Stimulated activated CD4-positive, alpha-beta T cell treated with anti-CD3 and anti-CD28 coated beads, Interleukin-2, amount 100 ng/mL, for 4 hours (primary cell): ENCODE measurements around the gene FGF2.
"Not testable (repeated sequence)": the region's sequence is repeated elsewhere in the genome, so short reads cannot be mapped to it uniquely, and the experiment has no call there.

Experiments used
- DNase-seq: peaks from one replicate; pipeline ENCODE4 v3.0.0-alpha.2; 2020; ENCODE audit warnings: low read depth

FGF2 gene

DNA sequence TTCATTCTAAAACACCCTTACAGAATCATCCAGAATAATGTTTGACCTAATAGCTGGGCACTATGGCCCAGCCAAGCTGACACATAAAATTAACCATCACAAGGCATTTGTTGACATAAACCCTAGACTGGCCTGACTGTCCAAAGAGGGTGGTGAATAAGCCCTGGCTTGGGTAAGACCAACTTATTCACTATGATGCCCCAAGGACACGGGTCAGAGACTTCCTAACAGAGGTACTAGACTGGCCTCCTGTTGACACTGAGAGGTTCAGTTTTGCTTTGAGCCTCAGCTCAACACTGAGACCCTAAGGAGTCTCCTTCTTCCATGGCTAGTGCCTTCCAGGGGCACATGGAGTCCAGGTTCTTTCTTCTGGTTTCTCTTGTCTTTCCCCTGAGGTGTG is 21.3 kb downstream of the FGF2 start:
- no peak for DNase-seq

DNA sequence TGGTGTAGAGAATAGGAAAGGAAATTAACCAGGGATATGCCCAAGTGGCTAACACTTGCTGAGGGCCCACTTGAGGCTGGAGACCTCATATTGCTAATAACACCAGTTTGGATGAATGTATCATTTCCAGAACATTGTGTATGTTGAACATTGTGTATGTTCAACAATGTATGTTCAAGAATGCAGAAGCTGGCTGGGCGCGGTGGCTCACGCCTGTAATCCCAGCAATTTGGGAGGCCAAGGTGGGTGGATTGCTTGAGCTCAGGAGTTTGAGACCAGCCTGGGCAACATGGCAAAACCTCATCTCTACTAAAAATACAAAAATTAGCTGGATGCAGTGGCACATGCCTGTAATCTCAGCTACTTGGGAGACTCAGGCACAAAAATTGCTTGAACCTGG is 23.2 kb downstream of the FGF2 start:
- not testable (repeated sequence) for DNase-seq

DNA sequence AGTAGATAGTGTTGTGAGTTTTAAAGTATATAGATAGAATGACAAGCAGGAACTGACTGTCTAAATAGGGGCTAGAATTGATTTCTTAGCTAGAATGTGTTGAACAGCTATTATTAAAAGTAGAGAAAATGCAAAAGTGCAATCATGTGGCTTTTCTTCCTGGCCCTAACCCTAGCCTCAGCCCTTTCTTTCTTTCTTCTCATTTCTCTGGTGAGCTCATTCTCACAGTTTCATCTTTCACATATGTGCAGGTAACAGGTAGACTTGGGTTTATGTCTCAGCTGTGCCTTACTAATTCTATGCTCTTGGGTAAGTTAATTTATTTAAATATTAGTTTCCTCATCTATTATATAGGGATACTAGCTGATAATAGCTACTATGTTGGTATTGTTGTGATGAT is 24.9 kb downstream of the FGF2 start:
- no peak for DNase-seq

DNA sequence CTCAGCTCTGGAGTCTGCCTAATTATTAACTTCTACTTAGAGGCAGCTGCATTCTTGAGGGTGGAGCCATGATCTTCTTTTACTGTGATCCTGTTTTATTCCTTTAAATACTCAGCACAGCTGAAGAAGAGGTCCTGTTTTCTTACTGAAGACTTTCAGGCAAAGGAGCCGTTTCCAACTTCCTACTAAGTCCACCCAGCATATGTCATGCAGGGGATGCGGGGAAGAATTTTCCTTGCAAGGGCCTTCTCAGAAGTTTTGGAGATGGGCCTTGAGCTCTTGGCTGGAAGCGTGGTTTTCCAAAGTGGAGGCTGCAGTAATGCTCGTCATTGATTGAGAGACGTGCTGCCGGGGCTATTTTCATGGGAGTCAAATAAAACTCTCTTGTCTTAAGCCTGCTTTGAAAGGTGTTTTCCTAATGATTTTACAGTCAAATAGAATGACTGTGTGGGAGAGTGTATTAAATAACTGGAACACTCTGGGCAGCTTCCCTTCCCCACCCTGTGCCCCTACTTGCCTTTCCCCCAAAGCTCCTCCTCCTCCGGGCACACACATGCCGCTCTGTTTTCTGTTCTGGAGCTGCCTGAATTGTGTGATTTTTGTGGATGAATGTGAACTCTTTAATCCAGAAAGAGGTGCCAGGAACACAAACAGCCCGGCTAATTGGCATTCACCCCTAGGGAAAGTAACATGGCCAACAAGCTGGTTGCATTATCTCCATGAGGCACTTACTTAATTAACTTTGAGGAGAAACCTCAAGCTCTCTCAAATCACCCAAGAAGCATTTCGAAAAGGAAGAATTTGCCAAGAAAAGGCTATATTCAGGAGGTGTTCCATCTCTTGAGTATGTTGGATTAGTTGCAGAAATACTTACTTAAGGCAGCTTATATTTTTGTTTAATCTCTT is 28.1 kb downstream of the FGF2 start:
- no peak for DNase-seq

DNA sequence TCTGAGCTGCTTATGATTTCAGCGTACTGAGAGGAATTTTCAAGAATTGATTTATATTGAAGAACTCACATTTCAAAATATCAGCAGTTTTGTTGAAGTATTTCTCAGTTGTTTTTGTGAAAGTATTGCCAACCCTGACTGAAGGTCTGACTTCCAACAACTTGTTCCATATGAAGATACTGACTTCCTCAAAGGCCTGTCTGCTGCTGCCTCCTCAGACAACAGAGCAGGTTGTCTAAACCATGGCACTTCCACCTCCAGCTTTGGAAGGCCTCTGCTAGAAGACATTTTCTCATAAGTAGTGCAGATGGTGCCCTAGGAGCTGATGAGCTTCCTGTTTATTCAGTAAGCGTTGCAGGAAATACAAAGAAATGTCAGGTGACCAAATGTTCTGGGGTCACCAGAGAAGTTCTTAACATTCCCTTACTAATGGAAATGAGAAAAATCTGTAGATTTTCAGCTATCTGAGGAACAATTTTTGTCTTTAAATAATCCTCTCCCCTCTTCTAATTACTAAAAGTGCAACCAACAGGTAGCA is 28.8 kb downstream of the FGF2 start:
- no peak for DNase-seq

DNA sequence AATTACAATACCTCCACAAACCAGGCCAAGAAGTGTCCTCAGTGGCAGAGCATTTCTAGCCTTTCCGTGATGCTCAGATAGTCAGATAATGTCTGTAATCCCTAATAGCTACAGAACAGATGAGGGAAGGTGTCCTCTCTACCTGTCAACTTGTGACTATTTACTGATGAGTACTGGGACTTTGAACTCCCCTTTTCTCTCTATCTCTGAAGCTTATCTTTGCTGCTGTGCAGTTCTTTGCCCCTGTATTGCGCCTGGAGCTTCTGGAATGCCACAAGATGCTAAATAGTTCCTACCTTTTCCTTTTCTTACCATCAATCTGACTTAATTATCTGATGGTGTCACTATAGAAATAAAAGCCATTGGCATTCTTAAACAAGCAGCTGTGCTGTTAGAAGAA is 30.5 kb downstream of the FGF2 start:
- no peak for DNase-seq

DNA sequence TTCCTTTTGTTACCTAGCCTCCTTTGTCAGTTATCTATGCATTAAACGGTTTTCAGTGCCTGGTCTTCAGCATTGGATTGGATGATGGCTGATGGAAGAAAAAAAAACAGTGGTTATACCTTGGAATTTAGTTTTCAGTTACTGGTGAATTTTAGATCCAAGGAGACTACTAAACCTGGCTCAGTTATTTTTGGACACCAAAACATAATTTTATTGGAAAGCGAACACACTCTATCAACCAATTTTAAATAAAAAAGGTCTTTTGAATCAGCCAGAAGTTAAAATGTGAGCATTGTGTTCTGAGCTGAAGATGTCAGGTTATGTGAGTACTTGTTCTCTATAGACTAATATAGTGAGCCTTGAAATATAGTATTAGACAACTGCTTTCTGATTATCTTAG is 32.1 kb downstream of the FGF2 start:
- DNase-seq: no peak

DNA sequence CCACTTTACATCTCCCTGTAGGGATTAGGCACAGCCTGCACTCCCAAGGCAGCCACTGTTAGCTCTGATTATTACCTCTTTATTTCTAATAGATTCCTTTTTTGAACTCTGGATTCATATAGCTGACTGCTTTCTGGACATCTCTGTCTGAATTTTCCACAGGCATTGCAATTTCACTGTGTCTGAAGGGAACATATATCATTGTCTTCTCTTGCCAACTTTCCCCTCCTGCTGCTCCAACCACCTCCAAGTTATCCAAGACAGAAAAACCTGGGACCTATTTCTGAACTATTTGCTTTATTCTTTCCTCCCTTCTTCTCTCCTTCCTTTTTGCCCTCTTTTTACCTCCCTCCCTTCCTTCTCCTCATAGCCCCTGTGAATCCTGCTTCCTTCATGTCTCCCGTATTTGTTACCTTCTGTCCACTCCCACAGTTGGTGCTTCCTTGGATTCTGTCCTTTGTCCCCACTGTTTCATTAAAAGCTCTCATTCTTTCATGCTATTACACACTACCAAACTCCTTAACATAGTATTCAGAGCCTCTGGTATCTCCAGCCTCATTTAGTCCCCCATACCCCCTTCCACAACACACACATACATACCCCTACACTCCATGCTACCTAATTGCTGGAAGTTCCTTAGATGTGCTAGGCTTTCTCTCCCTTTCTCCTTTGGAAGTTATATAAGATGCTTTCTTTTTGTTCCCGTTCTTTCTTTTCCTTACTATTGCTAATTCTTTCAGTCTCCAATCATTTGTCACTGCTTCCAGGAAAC is 34.7 kb downstream of the FGF2 start:
- DNase-seq: no peak

DNA sequence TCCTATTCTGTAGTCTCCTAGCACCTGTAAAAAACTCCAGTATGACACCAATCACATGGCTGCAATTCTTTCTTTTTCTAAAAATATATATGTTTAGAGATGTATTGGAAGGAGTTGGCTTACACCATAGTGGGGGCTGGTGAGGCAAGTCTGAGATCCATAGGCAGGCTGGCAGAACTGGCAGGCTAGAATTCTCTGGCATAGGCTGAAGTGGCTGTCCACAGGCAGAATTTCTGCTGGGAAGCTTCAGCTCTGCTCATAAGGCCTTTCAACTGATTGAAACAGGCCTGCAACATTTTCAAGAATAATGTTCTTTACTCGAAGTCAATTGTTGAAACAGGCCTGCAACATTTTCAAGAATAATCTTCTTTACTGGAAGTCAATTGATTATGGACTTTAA is 37.0 kb downstream of the FGF2 start:
- DNase-seq: no peak

DNA sequence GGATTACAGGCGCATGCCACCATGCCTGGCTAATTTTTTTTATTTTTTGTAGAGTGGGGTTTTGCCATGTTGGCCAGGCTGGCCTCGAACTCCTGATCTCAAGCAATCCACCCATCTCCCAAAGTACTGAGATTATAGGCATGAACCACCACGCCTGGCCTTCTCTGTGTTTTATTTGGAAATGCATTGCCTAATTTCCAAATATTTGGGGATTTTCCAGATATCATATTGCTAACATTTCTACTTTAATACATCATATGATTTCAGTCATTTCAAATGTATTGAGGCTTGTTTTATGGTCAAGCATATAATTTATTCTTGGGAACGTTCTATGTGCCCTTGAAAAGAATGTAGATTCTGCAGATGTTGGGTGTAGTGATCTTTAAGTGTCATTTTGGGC is 38.8 kb downstream of the FGF2 start:
- no peak for DNase-seq

DNA sequence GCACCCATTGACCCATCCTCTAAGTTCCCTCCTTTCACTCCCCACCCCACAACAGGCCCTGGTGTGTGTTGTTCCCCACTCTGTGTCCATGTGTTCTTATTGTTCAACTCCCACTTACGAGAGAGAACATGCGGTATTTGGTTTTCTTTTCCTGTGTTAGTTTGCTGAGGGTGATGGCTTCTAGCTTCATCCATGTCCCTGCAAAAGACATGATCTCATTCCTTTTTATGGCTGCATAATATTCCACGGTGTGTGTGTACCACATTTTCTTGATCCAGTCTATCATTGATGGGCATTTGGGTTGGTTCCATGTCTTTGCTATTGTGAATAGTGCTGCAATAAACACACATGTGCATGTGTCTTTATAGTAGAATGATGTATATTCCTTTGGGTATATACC is 41.6 kb downstream of the FGF2 start:
- not testable (repeated sequence) for DNase-seq

DNA sequence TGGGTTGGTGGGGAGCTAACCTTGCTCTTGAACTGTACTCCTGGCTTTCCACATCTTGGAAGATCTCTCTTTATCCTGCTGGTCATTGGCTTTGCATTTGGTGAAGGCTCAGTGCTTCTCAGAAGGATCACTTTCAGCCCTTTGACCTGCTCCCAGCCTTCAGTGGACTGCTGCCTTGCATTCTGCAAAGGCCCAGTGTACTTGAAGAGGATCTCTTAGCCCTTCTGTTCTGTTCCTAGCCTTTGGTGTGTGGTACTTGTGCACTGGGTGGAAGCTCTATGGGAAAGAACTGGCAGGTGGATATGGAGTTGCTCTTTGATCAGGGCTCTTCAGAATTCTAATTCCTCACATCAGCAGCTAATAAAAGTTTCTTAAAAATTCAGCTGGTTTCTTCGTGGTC is 46.5 kb downstream of the FGF2 start:
- DNase-seq: no peak

DNA sequence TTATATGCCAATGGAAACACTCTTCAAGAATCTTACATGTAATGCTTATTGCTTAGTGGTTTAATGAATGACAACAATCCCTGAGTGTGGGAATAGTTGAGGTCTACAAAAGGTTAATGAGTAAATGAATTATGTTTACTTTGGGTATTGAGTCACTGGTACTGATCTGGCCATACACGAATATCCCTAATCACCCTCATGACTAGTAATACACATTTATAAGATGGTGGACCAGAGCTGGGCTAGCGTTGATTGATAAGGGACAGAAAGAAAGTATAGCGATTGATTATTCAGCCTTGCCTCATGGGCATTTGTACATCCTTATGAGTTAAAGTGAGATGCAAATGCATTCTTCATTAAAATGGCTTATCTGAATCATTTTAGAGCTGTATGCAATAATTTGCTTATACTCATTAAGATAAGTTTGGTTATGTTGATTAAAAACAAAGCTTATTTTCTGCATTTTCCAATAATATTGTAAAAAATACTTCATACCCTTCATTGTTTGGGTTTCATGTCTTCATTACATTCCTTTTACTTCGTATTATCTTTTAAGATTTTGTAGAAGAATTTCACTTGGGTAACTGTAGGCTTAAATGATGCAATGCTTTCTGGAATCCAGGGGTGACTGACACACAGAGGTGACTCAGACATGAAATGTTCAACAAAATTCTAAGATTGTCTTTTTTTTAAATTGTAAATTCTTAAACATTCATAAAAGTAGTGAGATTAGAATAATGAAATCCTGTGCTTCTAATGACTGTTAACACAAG is 47.4 kb downstream of the FGF2 start:
- DNase-seq: no peak

DNA sequence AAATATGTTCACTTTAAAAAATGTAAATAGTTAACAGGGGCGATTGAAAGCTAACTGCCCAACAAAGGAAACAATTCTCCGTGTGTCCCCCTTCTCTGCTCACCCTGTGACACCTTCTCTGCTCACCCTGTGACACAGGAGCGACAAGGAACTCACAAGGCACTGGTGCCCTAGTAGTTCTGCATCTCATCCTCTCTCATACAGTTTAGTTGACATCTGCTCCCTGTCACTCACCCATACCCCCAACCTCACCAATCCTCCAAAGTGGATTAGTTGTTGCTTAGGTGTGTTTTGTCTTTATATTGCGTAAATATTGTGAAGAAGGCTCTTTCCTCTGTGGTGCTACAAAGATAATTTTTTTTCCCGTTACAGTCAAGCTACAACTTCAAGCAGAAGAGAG is 49.3 kb downstream of the FGF2 start:
- DNase-seq: no peak

DNA sequence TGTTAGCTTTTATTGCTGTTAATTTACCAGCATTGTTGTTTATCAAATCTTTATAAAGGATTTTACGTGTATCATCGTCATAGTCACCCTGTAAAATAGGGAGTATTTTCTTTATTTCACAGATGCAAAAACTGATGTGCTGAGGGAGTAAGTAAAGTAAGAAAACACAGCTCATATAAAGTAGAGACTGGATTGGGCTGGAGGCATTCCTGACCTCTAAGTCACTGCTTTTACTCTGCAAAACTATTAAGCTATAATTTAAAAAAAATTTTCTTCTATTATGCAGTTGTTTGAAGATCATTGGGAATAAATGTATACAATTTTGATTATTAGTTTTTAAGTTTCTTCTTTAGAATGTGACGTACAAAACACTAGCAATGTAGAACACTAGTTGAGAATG is 49.8 kb downstream of the FGF2 start:
- no peak for DNase-seq

DNA sequence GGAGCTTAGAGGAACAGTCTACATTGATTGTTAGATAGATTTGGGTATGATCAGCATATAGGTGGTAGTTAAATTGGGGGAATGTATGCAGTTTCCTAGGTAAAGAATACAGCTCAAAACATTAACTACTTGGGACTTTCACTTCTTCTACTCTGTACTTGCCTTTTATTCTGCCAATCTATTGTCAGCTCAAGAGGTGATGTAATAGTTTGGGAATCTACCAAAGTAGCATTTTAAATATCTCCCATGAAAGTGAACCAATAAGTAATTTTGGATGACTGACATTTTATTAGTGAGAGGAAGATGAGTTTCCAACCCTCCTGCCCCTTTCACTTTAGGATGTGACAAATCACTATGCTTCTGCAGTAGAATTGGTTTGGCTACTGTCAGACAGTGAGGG is 52.4 kb downstream of the FGF2 start:
- no peak for DNase-seq

DNA sequence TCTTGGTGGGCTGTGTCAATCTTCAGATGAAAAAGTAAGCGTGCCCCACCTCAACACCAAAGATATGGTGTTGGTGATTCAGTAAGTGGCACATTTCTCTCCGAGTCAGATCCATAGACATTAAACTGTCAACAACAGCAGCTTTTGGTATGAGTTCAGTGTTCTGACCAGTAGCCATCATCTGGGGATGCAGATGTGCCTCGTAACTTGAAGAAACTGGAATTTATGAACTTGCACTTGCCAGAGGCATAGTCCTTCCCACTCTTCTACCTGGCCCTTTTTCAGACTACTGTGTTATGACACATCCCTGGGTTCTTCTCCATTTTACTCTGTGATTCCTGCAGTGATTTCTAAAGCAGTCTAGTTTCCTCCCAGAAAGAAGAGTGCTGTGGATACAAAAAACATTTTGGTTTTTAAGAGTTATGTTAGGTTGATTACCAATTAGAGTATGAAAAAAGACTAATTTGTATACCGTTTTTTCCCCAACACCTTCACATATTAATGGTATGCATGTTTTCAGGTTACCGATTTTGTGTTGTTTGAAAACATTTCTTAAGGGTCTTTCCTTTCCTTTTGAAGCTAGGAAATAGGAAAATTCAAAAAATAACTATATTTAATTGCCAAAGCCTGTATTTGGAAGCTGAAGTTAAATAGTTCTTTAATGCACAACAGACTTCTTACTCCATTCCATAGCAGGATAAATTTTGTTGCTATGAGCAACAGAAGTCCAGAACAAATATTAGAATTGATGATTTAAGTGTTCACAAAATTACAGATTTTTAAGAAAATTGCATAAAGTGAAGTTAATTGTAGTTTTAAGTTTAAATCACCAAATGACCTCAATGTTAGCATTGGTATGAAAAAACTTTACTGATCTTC is 56.5 kb downstream of the FGF2 start:
- no peak for DNase-seq

DNA sequence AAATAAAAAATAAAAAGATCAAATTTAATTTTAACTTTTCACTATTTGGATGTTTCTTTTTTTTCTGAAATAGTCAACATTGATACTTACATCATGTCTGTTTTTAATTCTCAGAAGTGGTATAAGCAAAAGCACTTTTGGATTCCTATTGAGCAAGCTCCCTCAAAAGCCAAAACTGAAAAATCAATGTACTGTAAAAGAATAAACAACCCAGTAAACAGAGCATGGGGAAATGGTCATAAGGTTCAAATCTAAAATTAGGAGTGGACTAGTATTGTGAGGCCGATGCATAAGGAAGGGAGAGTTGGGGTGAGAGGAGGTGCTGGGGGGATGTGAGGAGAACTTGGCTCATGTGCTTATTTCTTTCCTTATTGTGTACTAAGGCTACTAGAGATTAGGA is 57.9 kb downstream of the FGF2 start:
- DNase-seq: no peak

DNA sequence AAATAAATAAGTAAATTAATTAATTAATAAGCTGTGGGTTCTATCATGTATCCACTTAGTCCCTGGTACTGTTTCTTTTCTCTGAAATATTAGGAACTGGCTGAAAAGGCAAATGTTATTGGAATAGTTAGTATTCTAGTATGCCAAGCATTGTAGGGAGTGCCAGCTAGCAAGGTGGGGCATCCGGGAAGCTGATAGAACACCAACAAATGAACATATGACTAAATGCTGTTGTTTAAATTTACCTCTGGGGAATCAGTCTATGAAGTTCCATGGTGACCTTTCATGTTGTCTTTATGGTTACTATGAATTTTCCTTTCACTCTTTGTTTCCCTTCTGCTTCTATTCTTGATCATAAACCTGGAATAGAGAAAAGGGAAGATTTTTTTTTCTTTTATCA is 63.1 kb downstream of the FGF2 start:
- no peak for DNase-seq

DNA sequence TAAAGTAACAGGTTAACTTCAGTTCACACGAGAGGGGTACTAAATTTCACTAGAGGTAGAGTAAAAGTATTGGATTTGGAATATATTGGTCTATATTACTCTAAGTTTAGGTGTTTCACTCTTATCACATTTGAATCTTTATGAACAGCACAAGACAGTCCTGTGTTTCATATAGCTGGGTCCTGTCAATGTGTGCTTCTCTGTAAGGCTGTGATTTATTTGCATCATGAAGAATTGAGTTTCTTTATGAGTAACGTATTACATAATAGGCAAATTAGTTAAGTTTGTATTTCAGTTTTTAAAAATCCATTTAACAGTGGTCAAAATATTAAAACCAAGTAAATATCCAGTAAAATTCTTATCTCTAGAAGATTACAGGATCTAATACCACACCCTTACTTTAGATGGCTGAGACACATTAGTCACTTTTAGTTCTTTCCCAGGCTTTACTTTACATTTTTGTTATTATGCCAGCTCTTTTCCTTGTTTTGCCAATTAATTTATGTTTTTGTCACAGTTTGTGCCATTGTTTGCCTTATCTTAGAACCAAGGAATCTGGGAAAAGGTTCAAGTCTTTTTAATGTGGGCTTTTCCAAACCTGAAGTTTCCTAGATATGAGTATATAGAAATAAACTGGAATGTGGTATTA is 63.6 kb downstream of the FGF2 start:
- no peak for DNase-seq

DNA sequence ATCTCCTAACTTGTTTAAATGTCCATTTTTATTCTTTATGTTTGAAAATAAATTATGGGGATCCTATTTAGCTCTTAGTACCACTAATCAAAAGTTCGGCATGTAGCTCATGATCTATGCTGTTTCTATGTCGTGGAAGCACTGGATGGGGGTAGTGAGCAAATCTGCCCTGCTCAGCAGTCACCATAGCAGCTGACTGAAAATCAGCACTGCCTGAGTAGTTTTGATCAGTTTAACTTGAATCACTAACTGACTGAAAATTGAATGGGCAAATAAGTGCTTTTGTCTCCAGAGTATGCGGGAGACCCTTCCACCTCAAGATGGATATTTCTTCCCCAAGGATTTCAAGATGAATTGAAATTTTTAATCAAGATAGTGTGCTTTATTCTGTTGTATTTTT is 68.2 kb downstream of the FGF2 start:
- DNase-seq: no peak
